CMK (cell line): ENCODE measurements around the gene CDK13.

Source experiments
- DNase-seq: peaks from one replicate; pipeline ENCODE4 v3.0.0-alpha.2; 2010; ENCODE audit warnings: low read depth

CDK13 gene

GRCh38 chr7:39948956-39949928 lies 814 bp upstream of the CDK13 start:
- peak; percentile 92 for DNase-seq

DNA sequence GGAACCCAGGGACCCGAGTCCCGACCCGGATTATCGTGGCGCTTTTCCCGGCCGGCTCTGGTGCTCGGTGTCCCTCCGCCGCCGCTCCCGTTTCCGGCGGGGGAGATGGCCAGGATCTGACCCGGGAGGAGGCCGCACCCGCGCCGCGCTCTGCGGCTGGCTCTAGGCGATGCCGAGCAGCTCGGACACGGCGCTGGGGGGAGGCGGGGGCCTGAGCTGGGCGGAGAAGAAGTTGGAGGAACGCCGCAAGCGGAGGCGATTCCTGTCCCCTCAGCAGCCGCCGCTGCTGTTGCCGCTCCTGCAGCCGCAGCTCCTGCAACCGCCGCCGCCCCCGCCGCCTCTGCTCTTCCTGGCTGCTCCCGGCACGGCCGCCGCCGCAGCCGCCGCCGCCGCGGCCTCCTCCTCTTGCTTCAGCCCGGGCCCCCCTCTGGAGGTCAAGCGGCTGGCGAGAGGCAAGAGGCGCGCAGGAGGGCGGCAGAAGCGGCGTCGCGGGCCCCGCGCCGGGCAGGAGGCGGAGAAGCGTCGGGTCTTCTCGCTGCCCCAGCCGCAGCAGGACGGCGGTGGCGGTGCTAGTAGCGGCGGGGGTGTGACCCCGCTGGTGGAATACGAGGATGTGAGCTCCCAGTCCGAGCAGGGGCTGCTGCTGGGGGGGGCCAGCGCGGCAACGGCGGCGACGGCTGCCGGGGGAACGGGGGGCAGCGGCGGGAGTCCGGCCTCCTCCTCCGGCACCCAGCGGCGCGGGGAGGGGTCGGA lies 593 bp downstream of the CDK13 start:
- DNase-seq = no peak

DNA sequence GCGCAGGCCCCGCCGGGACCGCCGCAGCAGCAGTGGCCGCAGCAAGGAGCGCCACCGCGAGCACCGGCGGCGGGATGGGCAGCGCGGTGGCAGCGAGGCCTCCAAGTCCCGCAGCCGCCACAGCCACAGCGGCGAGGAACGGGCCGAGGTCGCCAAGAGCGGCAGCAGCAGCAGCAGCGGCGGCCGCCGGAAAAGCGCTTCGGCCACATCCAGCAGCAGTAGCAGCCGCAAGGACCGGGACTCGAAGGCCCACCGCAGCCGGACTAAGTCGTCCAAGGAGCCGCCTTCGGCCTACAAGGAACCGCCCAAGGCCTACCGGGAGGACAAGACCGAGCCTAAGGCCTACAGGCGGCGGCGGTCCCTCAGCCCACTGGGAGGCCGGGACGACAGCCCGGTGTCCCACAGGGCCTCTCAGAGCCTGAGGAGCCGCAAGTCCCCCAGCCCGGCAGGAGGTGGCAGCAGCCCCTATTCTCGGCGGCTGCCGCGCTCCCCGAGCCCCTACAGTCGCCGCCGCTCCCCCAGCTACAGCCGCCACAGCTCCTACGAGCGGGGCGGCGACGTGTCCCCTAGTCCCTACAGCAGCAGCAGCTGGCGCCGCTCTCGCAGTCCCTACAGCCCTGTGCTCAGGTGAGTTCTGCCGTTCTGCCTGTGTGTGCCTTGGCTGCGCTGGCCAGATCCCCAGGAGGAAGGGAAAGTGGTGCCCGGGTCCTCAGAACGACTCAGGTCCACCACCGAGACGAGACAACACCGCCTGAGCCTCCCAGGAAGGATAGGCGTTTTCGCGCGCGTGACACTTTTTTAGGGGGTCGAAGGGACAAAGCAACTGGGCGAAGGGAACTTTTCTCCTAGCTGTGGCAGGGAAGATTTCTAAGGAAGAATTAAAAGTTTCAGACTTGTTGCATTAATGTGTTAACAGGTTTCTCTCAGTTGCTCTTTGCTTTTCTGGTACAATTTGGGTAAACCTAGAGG lies 1.5 kb downstream of the CDK13 start:
- no peak for DNase-seq

DNA sequence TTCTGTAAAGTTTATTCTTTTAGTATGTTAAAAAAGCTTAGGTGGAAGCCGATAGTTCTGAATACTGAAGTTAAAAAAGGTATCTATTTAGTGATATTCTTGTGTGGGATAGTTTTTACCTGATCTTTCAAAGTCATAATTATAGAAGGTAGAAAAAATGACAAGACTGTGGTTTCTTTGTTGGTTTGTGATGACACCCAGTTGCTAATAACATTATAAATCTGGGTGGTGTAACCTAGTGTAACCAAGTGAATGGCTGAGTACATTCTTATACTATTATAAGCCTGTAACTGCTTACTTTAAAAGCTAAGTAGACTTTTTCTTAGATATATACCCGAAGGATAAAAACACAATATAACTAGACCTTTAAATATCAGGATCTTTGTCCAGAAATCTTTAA lies 2.3 kb downstream of the CDK13 start:
- no peak for DNase-seq

DNA sequence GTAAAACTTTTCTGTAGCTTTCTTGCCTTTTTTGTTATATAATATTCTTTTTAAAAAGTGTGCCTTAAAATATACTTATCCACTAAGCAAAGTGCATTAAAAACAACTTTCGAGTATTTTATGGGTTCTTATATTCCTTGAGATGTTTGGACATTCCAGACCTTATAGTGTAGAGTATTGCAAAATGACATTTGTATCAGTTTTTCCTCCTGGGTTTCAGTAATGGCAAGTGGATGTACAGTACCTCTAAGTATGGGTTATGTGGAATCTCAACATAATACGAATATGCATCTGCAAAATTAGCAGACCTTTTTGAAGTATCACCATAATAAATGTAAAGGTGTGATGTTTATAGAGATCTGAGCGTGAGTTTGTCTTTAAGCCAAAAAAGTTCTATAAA lies 2.7 kb downstream of the CDK13 start:
- no peak for DNase-seq

- DNase-seq = no peak
Measured at GRCh38 chr7:39954694-39955093, 4.6 kb downstream of the CDK13 start.

- DNase-seq = no peak
Measured at GRCh38 chr7:39958038-39958437, 8.0 kb downstream of the CDK13 start.

- no peak for DNase-seq
Measured at GRCh38 chr7:39967406-39968161, 17.5 kb downstream of the CDK13 start.

GRCh38 chr7:39969431-39969830 lies 19.4 kb downstream of the CDK13 start:
- DNase-seq = no peak

GRCh38 chr7:39971924-39972323 lies 21.9 kb downstream of the CDK13 start:
- no peak for DNase-seq

DNA sequence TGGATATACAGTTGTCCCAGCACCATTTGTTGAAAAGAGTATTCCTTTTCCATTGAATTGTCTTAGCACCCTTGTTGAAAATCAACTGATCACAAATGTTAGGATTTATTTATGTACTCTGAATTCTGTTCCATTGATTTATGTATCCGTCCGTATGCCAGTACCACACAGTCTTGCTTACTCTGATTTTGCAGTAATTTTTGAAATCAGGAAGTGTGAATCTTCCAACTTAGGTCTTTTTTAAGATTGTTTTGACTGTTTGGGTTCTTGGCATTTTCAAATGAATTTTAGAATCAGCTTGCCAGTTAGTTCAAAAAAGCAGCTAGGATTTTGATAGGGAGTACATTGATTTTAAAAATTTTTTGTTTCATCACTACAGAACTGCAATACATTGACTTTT lies 23.7 kb downstream of the CDK13 start:
- no peak for DNase-seq

DNA sequence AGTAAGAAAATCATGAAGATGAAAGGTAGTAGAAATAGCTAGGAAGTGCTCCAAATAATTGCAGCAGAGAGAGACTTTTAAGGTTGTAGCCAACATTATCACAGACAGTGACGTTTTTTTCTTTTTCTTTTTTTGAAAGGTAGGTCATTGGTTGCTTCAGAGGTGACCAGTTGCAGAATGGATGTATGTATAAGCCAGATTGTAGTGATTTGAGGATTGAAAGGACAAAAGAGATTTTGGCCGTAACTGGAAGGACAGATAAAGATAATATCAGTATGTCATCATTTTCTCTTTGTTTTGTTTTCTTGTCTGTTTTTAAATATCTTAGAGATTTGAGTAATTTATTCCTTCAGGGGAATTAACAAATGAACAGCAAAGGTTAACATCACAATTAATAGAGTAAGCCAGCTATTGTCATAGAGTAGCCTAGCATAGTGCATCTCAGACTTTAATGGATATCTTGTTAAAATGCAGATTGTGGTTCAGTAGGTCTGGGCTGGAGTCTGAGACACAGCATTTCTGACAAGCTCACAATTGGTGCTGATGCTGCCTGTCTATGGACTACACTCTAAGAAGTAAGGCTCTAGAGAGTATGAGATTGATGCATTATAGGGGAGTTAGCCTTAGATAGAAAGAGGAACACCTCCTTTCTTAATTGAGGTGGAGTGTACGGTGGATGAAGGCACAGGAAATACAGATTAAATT lies 28.3 kb downstream of the CDK13 start:
- no peak for DNase-seq

GRCh38 chr7:39979406-39980073 lies 29.5 kb downstream of the CDK13 start:
- DNase-seq = no peak

DNA sequence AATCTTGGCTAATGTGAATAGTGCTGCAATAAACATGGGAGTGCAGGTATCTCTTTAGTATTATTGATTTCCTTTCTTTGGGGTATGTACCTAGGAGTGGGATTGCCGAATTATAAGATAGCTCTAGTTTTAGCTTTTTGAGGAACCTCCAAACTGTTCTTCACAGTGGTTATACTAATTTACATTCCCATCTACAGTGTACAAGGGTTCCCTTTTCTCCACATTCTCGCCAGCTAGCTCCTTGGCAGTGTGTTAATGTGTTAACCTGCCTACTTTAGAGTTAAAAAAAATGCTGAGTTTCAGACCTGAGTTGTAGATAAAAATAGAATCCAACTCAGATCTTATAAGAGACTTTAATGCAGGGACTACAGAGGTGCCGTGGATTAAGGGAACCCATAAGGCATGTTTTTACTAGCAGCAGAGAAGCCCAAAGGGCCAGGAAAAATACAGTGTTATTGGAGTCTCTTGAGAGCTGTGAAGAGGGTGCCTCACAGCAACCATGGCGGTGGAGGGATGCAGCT lies 35.4 kb downstream of the CDK13 start:
- DNase-seq = no peak

DNA sequence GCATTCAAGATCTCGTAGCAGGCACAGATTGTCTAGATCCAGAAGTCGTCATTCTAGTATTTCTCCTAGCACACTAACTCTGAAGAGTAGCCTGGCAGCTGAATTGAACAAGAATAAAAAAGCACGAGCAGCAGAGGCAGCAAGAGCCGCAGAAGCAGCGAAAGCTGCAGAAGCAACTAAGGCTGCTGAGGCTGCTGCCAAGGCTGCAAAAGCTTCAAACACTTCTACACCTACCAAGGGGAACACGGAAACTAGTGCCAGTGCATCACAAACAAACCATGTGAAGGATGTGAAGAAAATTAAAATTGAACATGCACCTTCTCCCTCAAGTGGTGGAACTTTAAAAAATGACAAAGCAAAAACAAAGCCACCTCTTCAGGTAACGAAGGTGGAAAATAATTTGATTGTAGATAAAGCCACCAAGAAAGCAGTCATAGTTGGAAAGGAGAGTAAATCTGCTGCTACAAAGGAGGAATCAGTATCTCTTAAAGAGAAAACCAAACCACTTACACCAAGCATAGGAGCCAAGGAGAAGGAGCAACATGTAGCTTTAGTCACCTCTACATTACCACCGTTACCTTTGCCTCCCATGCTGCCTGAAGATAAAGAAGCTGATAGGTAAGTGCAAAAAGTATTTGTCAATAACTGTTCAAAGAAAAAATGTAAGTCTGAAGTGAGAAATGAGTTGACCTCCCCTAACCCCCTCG lies 37.7 kb downstream of the CDK13 start:
- DNase-seq = no peak

GRCh38 chr7:40000734-40001315 lies 50.8 kb downstream of the CDK13 start:
- DNase-seq = no peak

DNA sequence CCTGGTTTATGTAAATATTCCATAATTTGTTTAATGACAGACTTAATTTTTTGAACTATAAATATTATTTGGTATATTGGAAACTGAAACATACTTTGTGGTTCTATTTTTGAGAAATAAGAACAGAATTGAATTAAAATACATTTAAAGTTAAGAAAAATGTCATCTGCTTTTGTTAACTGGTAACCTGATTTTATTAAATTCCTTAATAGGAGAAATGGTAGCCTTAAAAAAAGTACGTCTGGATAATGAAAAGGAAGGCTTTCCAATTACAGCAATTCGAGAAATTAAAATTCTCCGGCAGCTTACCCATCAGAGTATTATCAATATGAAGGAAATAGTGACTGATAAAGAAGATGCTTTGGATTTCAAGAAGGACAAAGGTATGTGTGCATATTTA lies 51.6 kb downstream of the CDK13 start:
- DNase-seq = no peak

- no peak for DNase-seq
Measured at GRCh38 chr7:40003597-40003996, 53.5 kb downstream of the CDK13 start.
